GM12891 (cell line): ENCODE data around the gene AFAP1L2.

Experiments used
- DNase-seq: peaks from one replicate; pipeline ENCODE4 v3.0.0; 2011; ENCODE audit warnings: low spot score; ENCODE audit not compliant: insufficient read length
- FAIRE-seq: peaks from 2 replicates; lab custom pipeline; 2011; peaks lifted over from hg19 to GRCh38; lab: Jason Lieb, UNC
- PAX5 ChIP-seq: IDR thresholded peaks from 2 replicates; pipeline ENCODE4 v1.6.1; 2011; ENCODE audit warnings: low read length, moderate library complexity, mild to moderate bottlenecking; ENCODE audit not compliant: insufficient read depth, severe bottlenecking
- POLR2A ChIP-seq: IDR thresholded peaks from 2 replicates; pipeline ENCODE4 v1.6.1; 2011; ENCODE audit warnings: low read depth, low read length, control low read depth
- POLR2AphosphoS5 ChIP-seq: IDR thresholded peaks from 2 replicates; pipeline ENCODE4 v1.6.1; 2011; ENCODE audit warnings: low read depth, low read length, control low read depth
- POU2F2 ChIP-seq: IDR thresholded peaks from 2 replicates; pipeline ENCODE4 v1.6.1; 2011; ENCODE audit warnings: low read depth, mild to moderate bottlenecking, control low read depth, low read length, moderate library complexity
- SPI1 ChIP-seq: IDR thresholded peaks from 2 replicates; pipeline ENCODE4 v1.6.1; 2011; ENCODE audit warnings: low read depth, low read length, control low read depth
- TAF1 ChIP-seq: IDR thresholded peaks from 2 replicates; pipeline ENCODE4 v1.6.1; 2011; ENCODE audit warnings: low read depth, low read length, control low read depth

AFAP1L2 gene

DNA sequence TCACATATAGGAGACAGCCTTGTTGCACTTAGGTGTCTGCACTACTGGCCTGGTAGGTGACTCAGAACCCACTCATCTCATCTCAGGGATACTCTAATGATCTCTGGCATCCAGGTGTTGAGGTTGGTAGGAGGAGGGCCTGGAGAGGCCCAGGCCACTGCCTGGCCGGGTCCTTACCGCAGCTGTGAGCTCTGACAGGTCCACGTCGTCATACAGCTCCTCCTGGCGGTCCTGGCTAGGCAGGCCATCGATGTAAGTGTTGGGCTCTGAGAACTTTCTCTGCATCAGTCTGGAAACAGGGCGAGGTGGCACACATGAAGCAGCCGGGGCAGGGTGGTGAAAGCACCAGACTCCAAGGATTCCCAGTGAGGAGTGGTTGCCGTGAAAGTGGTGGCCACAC is 103.1 kb downstream of the AFAP1L2 start:
- DNase-seq (no peak), FAIRE-seq (no peak)
- TF ChIP-seq SPI1 (no peak), POU2F2 (no peak), POLR2A (no peak), TAF1 (no peak), PAX5 (no peak), POLR2AphosphoS5 (no peak)

DNA sequence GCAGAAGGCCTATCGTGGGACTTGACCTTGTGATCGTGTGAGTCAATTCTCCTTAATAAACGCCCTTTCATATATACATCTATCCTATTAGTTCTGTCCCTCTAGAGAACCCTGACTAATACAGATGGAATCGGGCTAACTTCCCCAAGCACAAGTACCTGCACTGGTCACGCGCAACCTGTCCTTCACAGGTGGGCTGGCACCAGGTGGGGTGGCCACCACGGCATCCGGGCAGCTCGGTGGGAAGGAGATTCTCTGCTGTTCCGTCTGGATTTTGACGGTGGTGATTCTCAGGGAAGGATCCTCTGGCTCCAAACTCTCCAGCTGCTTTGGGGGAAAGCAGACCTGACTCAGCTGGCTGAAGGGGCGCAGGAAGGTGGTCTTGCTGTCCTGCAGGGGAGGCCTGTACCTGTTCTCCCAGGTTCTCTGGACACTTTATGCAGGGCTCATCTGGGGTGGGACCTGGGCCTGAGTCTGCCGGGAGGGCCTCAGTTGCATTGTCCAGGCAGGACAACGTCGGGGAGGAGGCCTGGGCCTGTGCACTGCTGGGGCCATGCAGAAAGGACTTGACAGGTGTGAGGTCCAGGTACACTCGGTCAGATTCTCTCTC is 104.2 kb downstream of the AFAP1L2 start:
- TF ChIP-seq SPI1 (no peak), POLR2AphosphoS5 (no peak), PAX5 (no peak), TAF1 (no peak), POLR2A (no peak)
- no peak for FAIRE-seq
- no peak for DNase-seq

- FAIRE-seq (no peak), DNase-seq (no peak)
- TF ChIP-seq TAF1 (no peak), POU2F2 (no peak), POLR2A (no peak), PAX5 (no peak), SPI1 (no peak), POLR2AphosphoS5 (no peak)
Observed at GRCh38 chr10:114297136-114297705, 107.1 kb downstream of the AFAP1L2 start.

DNA sequence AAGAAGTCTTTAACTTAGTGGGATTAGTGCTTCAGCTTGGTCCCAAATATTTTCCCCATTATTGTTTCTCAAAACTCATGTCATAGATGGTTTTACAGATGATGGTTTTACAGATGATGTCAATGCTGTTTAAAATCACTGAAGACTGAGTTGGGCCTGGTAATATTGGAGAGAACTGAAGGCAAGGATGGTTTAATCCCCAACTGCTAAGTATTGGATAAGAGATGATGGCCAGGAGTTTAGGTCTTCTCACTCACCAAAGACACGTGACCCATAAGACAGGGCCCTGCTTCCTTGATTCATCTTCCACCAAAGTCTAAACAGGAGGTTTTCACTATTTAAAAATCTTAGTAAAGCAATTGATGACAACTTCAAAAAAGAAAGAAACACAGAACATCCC is 108.9 kb downstream of the AFAP1L2 start:
- no peak for DNase-seq
- FAIRE-seq = no peak
- TF ChIP-seq PAX5 (no peak), TAF1 (no peak), POU2F2 (no peak), POLR2A (no peak), POLR2AphosphoS5 (no peak), SPI1 (no peak)

DNA sequence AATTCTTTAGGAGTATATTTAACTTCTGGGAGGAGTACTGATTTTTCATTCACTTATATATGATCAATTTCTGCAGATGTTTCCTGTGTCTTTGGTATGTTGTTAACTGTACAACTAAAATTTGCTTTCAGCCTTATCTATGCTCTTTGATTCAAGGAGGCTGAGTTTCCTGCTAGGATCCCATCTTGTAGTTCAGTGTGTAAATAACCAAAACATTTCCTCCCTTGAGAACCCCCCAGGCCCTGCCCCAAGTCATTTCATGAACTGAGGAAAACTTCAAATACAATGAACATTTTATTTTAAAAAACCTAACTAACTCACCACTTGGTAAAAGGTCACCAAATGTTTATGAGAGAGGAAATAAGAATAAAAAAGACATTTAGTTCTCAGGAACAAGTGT is 109.8 kb downstream of the AFAP1L2 start:
- no peak for TF ChIP-seq TAF1
- no peak for TF ChIP-seq POLR2AphosphoS5
- TF ChIP-seq SPI1 = no peak
- TF ChIP-seq POLR2A = no peak
- no peak for TF ChIP-seq PAX5
- DNase-seq = no peak
- FAIRE-seq = no peak

DNA sequence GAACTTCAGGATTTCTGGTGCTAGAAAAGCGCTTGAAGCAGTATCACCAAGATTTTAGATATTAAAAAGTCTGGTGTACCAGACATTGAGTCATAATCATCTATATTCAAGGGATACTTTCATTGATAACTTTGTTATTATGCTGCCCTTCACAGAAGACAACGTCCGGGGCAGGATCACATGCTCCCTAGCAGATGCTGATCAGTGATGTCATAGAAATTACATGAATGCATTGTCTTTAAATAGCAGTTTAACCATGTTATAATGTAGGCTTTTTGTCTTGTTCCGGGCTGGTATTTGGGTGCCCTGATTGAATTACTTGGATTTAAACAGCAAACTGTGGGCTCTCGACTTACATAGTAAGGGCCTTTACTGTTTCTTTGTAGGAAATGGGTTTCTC is 111.2 kb downstream of the AFAP1L2 start:
- no peak for FAIRE-seq
- TF ChIP-seq SPI1 (no peak), PAX5 (no peak), TAF1 (no peak), POLR2A (no peak)
- no peak for DNase-seq

- TF ChIP-seq POU2F2 (no peak), POLR2AphosphoS5 (no peak), TAF1 (no peak)
- DNase-seq = no peak
- no peak for FAIRE-seq
Observed at GRCh38 chr10:114291516-114291915, 112.8 kb downstream of the AFAP1L2 start.

DNA sequence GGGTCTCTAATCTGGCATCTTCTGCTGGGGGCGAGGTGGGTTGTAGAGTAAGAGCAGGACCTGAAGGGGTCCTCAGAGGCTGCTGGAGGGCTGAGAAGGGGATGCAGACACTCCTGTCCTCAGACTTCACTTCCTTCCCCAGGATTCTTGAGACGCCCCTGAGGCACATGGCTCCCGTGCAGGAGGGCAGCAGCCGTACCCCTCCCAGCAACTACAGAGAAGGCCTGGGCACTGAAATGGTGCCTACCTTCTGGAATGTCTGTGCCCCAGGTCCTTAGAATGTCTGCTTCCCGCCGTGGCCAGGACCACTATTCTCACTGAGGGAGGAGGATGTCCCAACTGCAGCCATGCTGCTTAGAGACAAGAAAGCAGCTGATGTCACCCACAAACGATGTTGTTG is 113.2 kb downstream of the AFAP1L2 start:
- no peak for DNase-seq
- no peak for TF ChIP-seq POLR2AphosphoS5
- TF ChIP-seq POU2F2 = no peak
- TF ChIP-seq TAF1 = no peak
- TF ChIP-seq SPI1 = no peak
- no peak for FAIRE-seq

DNA sequence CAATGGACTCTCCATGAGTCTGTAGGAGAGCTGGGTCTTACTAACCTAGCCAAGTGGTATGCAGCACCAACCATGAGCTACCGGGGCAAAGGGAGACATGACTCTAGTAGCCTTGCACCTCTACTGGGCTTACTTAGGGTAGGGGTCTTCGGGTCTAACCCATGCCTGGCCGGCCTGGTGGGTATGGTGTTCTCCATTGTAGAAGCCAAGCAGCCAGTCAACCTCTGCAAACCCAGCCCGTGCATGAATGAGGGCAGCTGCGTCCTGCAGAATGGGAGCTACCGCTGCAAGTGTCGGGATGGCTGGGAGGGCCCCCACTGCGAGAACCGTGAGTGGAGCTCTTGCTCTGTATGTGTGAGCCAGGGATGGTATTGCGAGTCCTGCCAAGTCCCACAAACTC is 114.3 kb downstream of the AFAP1L2 start:
- no peak for TF ChIP-seq PAX5
- no peak for FAIRE-seq

GRCh38 chr10:114289096-114289436 is 115.2 kb downstream of the AFAP1L2 start:
- TF ChIP-seq SPI1 = no peak
- TF ChIP-seq POU2F2 = no peak
- no peak for TF ChIP-seq TAF1
- TF ChIP-seq POLR2A = no peak
- TF ChIP-seq PAX5 = no peak
- TF ChIP-seq POLR2AphosphoS5 = no peak
- no peak for DNase-seq
- no peak for FAIRE-seq

More for the DNA sequence above, 114.3 kb downstream of the AFAP1L2 start:
- DNase-seq = no peak
